H1 (cell line): ENCODE measurements around the gene MPV17. TPM values are rescaled to one million over a fixed set of nuclear protein-coding genes. Genes with fewer than 3 reads are reported as not detected.

Experiments used
- CTCF ChIA-PET: fragments of 300-600 bp; sonication (Branson Sonifier 250); formaldehyde crosslinking; loops from one replicate; lab custom pipeline; 2021; ENCODE audit not compliant: partially characterized antibody; lab: Charles Lee
- POLR2A ChIA-PET: fragments of 300-600 bp; sonication (Branson Sonifier 250); formaldehyde crosslinking; loops from one replicate; lab custom pipeline; 2021; ENCODE audit warnings: inconsistent platforms; ENCODE audit not compliant: partially characterized antibody; lab: Charles Lee
- DNase-seq, 2 experiments: peaks; one replicate each; pipeline versions ENCODE4 v3.0.0 to v3.0.0-alpha.2; 2010 to 2022; ENCODE audit warnings: low spot score in 2 of 2, low read depth in 1 of 2, mixed read lengths in 1 of 2
- FAIRE-seq: peaks from 2 replicates; lab custom pipeline; 2011; peaks lifted over from hg19 to GRCh38; lab: Jason Lieb, UNC
- H2AFZ ChIP-seq: 2 replicates; pipeline ENCODE4 v1.8.1; 2012; ENCODE audit warnings: low read length, inconsistent platforms
- H2AK5ac ChIP-seq: 2 replicates; pipeline ENCODE4 v1.6.1; 2013; ENCODE audit warnings: low read depth, low read length
- H2BK120ac ChIP-seq: replicated peaks from 2 replicates; pipeline ENCODE3; 2013; ENCODE audit warnings: low read depth, low read length, inconsistent platforms
- H2BK12ac ChIP-seq: 2 replicates; pipeline ENCODE4 v1.6.1; 2013; ENCODE audit warnings: low read depth, low read length
- H2BK15ac ChIP-seq: 2 replicates; pipeline ENCODE4 v1.6.1; 2013; ENCODE audit warnings: low read length
- H2BK20ac ChIP-seq: 2 replicates; pipeline ENCODE4 v1.6.1; 2013; ENCODE audit warnings: low read length
- H2BK5ac ChIP-seq: 2 replicates; pipeline ENCODE4 v1.6.1; 2013; ENCODE audit warnings: low read depth, low read length
- H3K14ac ChIP-seq: 2 replicates; pipeline ENCODE4 v1.6.1; 2013; ENCODE audit warnings: inconsistent platforms; ENCODE audit not compliant: insufficient read length
- H3K18ac ChIP-seq: 2 replicates; pipeline ENCODE4 v1.6.1; 2013; ENCODE audit warnings: low read length; ENCODE audit errors: extremely low read depth
- H3K23ac ChIP-seq: 2 replicates; pipeline ENCODE4 v1.6.1; 2013; ENCODE audit warnings: inconsistent platforms; ENCODE audit not compliant: insufficient read length
- H3K23me2 ChIP-seq: 2 replicates; pipeline ENCODE4 v1.6.1; 2013; ENCODE audit warnings: low read depth, low read length
- H3K27ac ChIP-seq: 2 replicates; pipeline ENCODE4 v1.6.1; 2011; ENCODE audit warnings: low read depth, low read length, inconsistent platforms
- H3K27me3 ChIP-seq, 4 experiments: replicated peaks in 1 of 4; 1 replicate in 1 of 4; 2 replicates in 3 of 4; pipeline versions ENCODE4 v1.6.1 to v1.8.1; 2011 to 2013; ENCODE audit warnings: low read length in 3 of 4, mild to moderate bottlenecking in 3 of 4, inconsistent platforms in 2 of 4, mixed read lengths in 2 of 4, moderate library complexity in 1 of 4; ENCODE audit not compliant: control insufficient read depth in 3 of 4, insufficient read depth in 3 of 4; ENCODE audit errors: extremely low read depth in 1 of 4
- H3K36me3 ChIP-seq, 4 experiments: 2 replicates each; pipeline versions ENCODE4 v1.6.1 to v1.8.1; 2011 to 2013; ENCODE audit warnings: mild to moderate bottlenecking in 4 of 4, low read length in 3 of 4, moderate library complexity in 2 of 4, control low read depth in 1 of 4, inconsistent platforms in 1 of 4; ENCODE audit not compliant: insufficient read depth in 4 of 4, control insufficient read depth in 2 of 4
- H3K4ac ChIP-seq: replicated peaks from 2 replicates; pipeline ENCODE3; 2013; ENCODE audit warnings: low read length, low read depth, mixed read lengths, inconsistent platforms; ENCODE audit not compliant: insufficient read length
- H3K4me1 ChIP-seq, 4 experiments: replicated peaks in 1 of 4; 1 replicate in 1 of 4; 2 replicates in 3 of 4; pipeline versions ENCODE4 v1.6.1 to v1.8.1; 2011 to 2013; ENCODE audit warnings: low read length in 3 of 4, inconsistent platforms in 2 of 4, mixed read lengths in 1 of 4; ENCODE audit not compliant: insufficient read depth in 4 of 4, control insufficient read depth in 3 of 4
- H3K4me2 ChIP-seq, 2 experiments: 2 replicates each; pipeline versions ENCODE4 v1.6.1 to v1.8.1; 2011 to 2013; ENCODE audit warnings: low read depth in 2 of 2, low read length in 2 of 2, control low read depth in 1 of 2, inconsistent platforms in 1 of 2, mild to moderate bottlenecking in 1 of 2; ENCODE audit not compliant: insufficient read depth in 1 of 2
- H3K4me3 ChIP-seq, 4 experiments: fragments of 200-600, 300-600 bp in 1 of 4; sonication (generic), shearing (Covaris generic), sonication (Bioruptor Twin) in 1 of 4; 2 replicates each; pipeline versions ENCODE4 v1.5.1 to v1.8.1; 2011 to 2016; ENCODE audit warnings: low read length in 4 of 4, low read depth in 3 of 4, control low read depth in 2 of 4, inconsistent platforms in 2 of 4, mild to moderate bottlenecking in 2 of 4, mixed read lengths in 1 of 4, moderate library complexity in 1 of 4; ENCODE audit not compliant: insufficient read depth in 2 of 4; ENCODE audit errors: extremely low read depth in 1 of 4
- H3K56ac ChIP-seq: replicated peaks from 2 replicates; pipeline ENCODE3; 2013; ENCODE audit warnings: low read depth, mild to moderate bottlenecking, mixed read lengths, low read length, inconsistent platforms; ENCODE audit not compliant: insufficient read length
- H3K79me1 ChIP-seq: 2 replicates; pipeline ENCODE4 v1.6.1; 2013; ENCODE audit warnings: low read depth, low read length, control low read depth
- H3K79me2 ChIP-seq, 2 experiments: 2 replicates each; pipeline versions ENCODE4 v1.6.1 to v1.8.1; 2012 to 2013; ENCODE audit warnings: low read length in 2 of 2, mild to moderate bottlenecking in 2 of 2, inconsistent platforms in 1 of 2; ENCODE audit not compliant: insufficient read depth in 2 of 2, control insufficient read depth in 1 of 2
- H3K9ac ChIP-seq, 4 experiments: replicated peaks in 1 of 4; 1 replicate in 1 of 4; 2 replicates in 3 of 4; pipeline versions ENCODE4 v1.6.1 to v1.8.1; 2011 to 2013; ENCODE audit warnings: low read depth in 3 of 4, low read length in 3 of 4, control low read depth in 2 of 4, mild to moderate bottlenecking in 2 of 4, moderate library complexity in 2 of 4, inconsistent platforms in 1 of 4; ENCODE audit errors: extremely low read depth in 1 of 4
- H3K9me3 ChIP-seq, 2 experiments: 2 replicates each; pipeline versions ENCODE4 v1.6.1 to v1.8.1; 2012 to 2013; ENCODE audit warnings: mild to moderate bottlenecking in 2 of 2, moderate library complexity in 2 of 2, control low read depth in 1 of 2, inconsistent platforms in 1 of 2, low read depth in 1 of 2, low read length in 1 of 2, mixed read lengths in 1 of 2; ENCODE audit not compliant: insufficient read depth in 2 of 2
- H4K20me1 ChIP-seq, 2 experiments: replicated peaks in 1 of 2; 2 replicates each; pipeline versions ENCODE3 to v1.8.1; 2011 to 2013; ENCODE audit warnings: inconsistent platforms in 2 of 2, low read length in 2 of 2, mild to moderate bottlenecking in 1 of 2; ENCODE audit not compliant: insufficient read depth in 2 of 2, control insufficient read depth in 1 of 2
- H4K5ac ChIP-seq: 2 replicates; pipeline ENCODE4 v1.6.1; 2013; ENCODE audit warnings: low read length, low read depth, mixed read lengths, inconsistent platforms; ENCODE audit not compliant: insufficient read length
- H4K8ac ChIP-seq: 2 replicates; pipeline ENCODE4 v1.8.0; 2013; ENCODE audit warnings: mild to moderate bottlenecking, moderate library complexity, low read length, inconsistent platforms; ENCODE audit not compliant: insufficient read depth; ENCODE audit errors: extremely low read depth
- H4K91ac ChIP-seq: replicated peaks from 2 replicates; pipeline ENCODE3; 2013; ENCODE audit warnings: low read length, mixed read lengths, inconsistent platforms; ENCODE audit not compliant: insufficient read length
- CBX5 ChIP-seq: fragments of 300-800, 300-1000 bp; sonication (generic); IDR thresholded peaks from 2 replicates; pipeline ENCODE4 v1.7.1; 2016; ENCODE audit warnings: antibody characterized with exemption, low read length, low read depth
- EZH2 ChIP-seq: fragments of 200-600 bp; sonication (generic); IDR thresholded peaks from 2 replicates; pipeline ENCODE4 v1.7.1; 2012; ENCODE audit warnings: low read depth, mild to moderate bottlenecking, moderate library complexity, low read length, inconsistent platforms; ENCODE audit not compliant: severe bottlenecking
- GABPA ChIP-seq: IDR thresholded peaks from 2 replicates; pipeline ENCODE4 v1.6.1; 2011; ENCODE audit warnings: mild to moderate bottlenecking, low read length, moderate library complexity, borderline replicate concordance; ENCODE audit not compliant: insufficient read depth
- HDAC6 ChIP-seq: IDR thresholded peaks from one replicate; pipeline ENCODE4 v1.7.1; 2012; ENCODE audit warnings: low read depth, mild to moderate bottlenecking, inconsistent platforms, low read length, moderate library complexity
- PHF8 ChIP-seq: fragments of 200-600 bp; sonication (generic); conservative IDR thresholded peaks from 2 replicates; pipeline ENCODE4 v1.7.1; 2012; ENCODE audit warnings: low read depth, mild to moderate bottlenecking, inconsistent platforms, low read length, moderate library complexity
- RXRA ChIP-seq: IDR thresholded peaks from 2 replicates; pipeline ENCODE4 v1.6.1; 2011; ENCODE audit warnings: low read depth, mild to moderate bottlenecking, low read length, moderate library complexity; ENCODE audit not compliant: insufficient read depth
- WGBS, 2 experiments: shearing (Covaris generic) in 1 of 2; methylation state at CpG; one replicate each; pipeline versions ENCODE4 v1.1.6 to v1.1.7; 2013 to 2015; ENCODE audit warnings: low lambda C conversion rate in 2 of 2, mixed read lengths in 2 of 2, inconsistent platforms in 1 of 2, low coverage in 1 of 2, missing lambda C conversion rate in 1 of 2; ENCODE audit not compliant: insufficient replicate concordance in 2 of 2, insufficient coverage in 1 of 2, insufficient read length in 1 of 2; ENCODE audit errors: extremely low coverage in 1 of 2, missing lambda C conversion rate in 1 of 2; 5-methylcytosine and 5-hydroxymethylcytosine counted together
- polyA plus RNA-seq, 7 experiments: library from polyadenylated mRNA; depleted of rRNA in 3 of 7; stranded (reverse) in 5 of 7; unstranded in 2 of 7; fragments of >200 nt in 5 of 7; fragments of 200-250 nt in 2 of 7; gene quantifications; 1 replicate in 5 of 7; 2 replicates in 1 of 7; 4 replicates in 1 of 7; pipeline versions ENCODE4 v1.2.1 to v1.2.3, GENCODE V29; 2011 to 2013; ENCODE audit warnings: missing spikeins in 2 of 7, mixed read lengths in 2 of 7
- total RNA-seq: library from RNA; stranded (reverse); fragmentation: NEBNext Ultra II Directional; extraction: Animal tissue kit (Norgen Biotek cat#: 25700); gene quantifications from 2 replicates; pipeline ENCODE4 v1.2.1, GENCODE V29; 2021

MPV17 gene
- total and polyA plus RNA-seq, 2 of the 8 experiments (the other 6 are each of a cell fraction or from before 2014, with no cell fraction given) = 45.2 to 181 TPM

DNA sequence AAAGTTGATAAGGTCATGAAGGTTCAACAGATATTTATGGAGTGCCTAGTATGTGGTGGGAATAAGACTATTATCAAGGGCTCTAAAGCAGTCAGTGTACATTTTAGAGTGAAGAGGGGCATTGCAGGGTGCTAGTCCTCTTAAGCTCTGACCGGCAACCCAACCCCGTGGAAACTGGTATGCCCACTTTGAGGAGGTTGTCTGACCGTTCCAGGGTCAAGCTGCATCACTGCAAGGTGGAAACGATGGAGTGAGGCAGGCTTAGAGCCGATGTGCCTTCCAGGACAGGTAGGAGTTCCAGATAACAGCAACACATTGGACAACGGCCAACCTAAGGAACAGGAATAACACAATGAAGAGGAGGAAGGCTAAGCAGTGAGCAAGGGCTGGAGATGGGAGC is 13.2 kb downstream of the MPV17 start:
- Histone ChIP-seq H3K4me3 (no peak overlapping the region), H3K27me3 (peaks cover 29 to 41% (median 39%) of the 10 kb centered on the region in 4 experiments), H3K79me1 (no peaks in the 10 kb centered on the region), H3K79me2 (no peaks in the 10 kb centered on the region), H3K14ac (no peak overlapping the region), H2BK20ac (no peak overlapping the region), H3K4me1 (peaks cover 0 to 26% (median 14%) of the 10 kb centered on the region in 4 experiments; a peak in 5 of 7 replicates), H4K20me1 (peaks cover 4 to 11% of the 10 kb centered on the region in 2 experiments), H3K36me3 (peaks cover 0 to 4% (median 0%) of the 10 kb centered on the region in 4 experiments; a peak in 1 of 8 replicates), H4K5ac (no peak overlapping the region), H4K8ac (no peak overlapping the region), H3K18ac (no peak overlapping the region), H3K23ac (no peak overlapping the region), H2BK15ac (no peak overlapping the region), H3K9me3 (no peaks in the 10 kb centered on the region; a peak in 1 of 4 replicates), H3K9ac (no peak overlapping the region), H2BK5ac (no peak overlapping the region), H2AFZ (no peak overlapping the region), H3K23me2 (peaks cover 10% of the 10 kb centered on the region; the same call in 1 of the 2 replicates), H3K4ac (no peak overlapping the region), H3K56ac (no peak overlapping the region), H3K4me2 (no peak overlapping the region), H4K91ac (no peak overlapping the region), H2BK120ac (no peak overlapping the region), H3K27ac (no peak overlapping the region), H2AK5ac (no peak overlapping the region), H2BK12ac (no peak overlapping the region)
- POLR2A ChIA-PET = interaction anchor here (5.1 to 8.8 kb wide), 2 partner anchors 12 to 60 kb away, joined by 46 to 105 read pairs; partner anchors contain the start of gene MPV17
- CTCF ChIA-PET = interaction anchor here (0.6 to 11.3 kb wide), 5 partner anchors 7 to 58 kb away, joined by 3 to 128 read pairs (median 9); partner anchors contain the start of gene MPV17
- FAIRE-seq = no peak
- DNase-seq = no peak
- 93% methylated on average over 6 of the region's 6 CpGs; no CpG with 5 or more reads in 1 of the 2 experiments for WGBS, 2 experiments
- TF ChIP-seq PHF8 (no peak), GABPA (no peak), RXRA (no peak), HDAC6 (no peak), EZH2 (no peak), CBX5 (no peak)
